ENCODE data around the gene SIAH1. TPM values are rescaled to one million over a fixed set of nuclear protein-coding genes. Genes with fewer than 3 reads are reported as not detected.
A peak's percentile ranks its signal among the peaks of the same experiment; 100 is the strongest.

SIAH1 gene
- total RNA-seq, 1 experiment from 2014 or later, result 30.0 TPM

DNA sequence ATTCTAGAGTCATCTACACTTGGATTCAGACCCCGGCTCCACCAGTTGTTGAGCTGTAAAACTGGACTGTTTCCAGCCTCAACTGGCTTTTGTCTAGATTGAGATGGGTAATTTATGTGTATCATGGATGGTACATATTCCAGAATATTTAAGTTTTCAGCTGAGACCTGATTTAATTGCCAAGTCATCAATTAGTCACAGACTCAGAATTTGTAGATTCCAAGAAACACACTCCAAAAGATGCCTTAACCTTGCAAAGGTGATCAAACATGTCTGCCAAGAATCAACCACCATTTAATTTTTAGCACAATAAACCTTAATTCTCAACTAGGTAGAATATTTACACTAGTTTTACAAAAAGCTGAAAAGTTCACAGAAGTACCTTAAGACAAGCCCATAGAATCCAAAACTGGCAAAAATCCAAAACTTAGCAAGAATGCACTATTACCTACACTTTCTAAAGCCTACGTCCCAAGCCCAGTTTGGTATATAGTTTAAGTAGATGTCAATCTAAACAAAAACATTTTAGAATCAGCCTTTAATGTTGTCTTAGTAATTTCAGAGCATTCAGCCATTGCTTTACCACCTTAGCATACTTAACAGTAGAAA is 17.7 kb downstream of the SIAH1 start:
- H3K4me1 ChIP-seq (ENCODE audit: insufficient read depth, low read length, poor library complexity, severe bottlenecking), result peaks cover 48% of the 10 kb centered on the region
- H3K9me3 ChIP-seq (ENCODE audit: low read depth, low read length, poor library complexity, severe bottlenecking), result no peaks in the 10 kb centered on the region
- ChIA-PET POLR2A (ENCODE audit: low non-redundant PET) (no interaction called here), CTCF (no interaction called here)
- no peak for TF ChIP-seq EZH2 (IDR thresholded peaks at IDR 0.05; ENCODE audit: borderline replicate concordance, low read depth, low read length, poor library complexity, severe bottlenecking)
- TF ChIP-seq, protein P1, sequence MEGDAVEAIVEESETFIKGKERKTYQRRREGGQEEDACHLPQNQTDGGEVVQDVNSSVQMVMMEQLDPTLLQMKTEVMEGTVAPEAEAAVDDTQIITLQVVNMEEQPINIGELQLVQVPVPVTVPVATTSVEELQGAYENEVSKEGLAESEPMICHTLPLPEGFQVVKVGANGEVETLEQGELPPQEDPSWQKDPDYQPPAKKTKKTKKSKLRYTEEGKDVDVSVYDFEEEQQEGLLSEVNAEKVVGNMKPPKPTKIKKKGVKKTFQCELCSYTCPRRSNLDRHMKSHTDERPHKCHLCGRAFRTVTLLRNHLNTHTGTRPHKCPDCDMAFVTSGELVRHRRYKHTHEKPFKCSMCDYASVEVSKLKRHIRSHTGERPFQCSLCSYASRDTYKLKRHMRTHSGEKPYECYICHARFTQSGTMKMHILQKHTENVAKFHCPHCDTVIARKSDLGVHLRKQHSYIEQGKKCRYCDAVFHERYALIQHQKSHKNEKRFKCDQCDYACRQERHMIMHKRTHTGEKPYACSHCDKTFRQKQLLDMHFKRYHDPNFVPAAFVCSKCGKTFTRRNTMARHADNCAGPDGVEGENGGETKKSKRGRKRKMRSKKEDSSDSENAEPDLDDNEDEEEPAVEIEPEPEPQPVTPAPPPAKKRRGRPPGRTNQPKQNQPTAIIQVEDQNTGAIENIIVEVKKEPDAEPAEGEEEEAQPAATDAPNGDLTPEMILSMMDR (conservative IDR thresholded peaks at IDR 0.05; ENCODE audit: low read depth, low read length), result no peak
- no peaks in the 10 kb centered on the region for H3K27me3 ChIP-seq (replicated peaks; ENCODE audit: insufficient read depth, low read depth, low read length, poor library complexity)
- no peak overlapping the region for H3K4me3 ChIP-seq (ENCODE audit: low read depth, low read length, poor library complexity, severe bottlenecking)
- H3K27ac ChIP-seq (ENCODE audit: low read depth, low read length, poor library complexity, severe bottlenecking), result peak overlapping the region; percentile 91
- no peaks in the 10 kb centered on the region for H3K36me3 ChIP-seq (ENCODE audit: insufficient read depth, low read length, poor library complexity, severe bottlenecking)
- no TSS peak for BruUV-seq (replicated peaks)
- intact Hi-C loops (cut with micrococcal nuclease; ENCODE audit: unreplicated experiment), result no loop called here
- no peak for DNase-seq (ENCODE audit: low spot score)

DNA sequence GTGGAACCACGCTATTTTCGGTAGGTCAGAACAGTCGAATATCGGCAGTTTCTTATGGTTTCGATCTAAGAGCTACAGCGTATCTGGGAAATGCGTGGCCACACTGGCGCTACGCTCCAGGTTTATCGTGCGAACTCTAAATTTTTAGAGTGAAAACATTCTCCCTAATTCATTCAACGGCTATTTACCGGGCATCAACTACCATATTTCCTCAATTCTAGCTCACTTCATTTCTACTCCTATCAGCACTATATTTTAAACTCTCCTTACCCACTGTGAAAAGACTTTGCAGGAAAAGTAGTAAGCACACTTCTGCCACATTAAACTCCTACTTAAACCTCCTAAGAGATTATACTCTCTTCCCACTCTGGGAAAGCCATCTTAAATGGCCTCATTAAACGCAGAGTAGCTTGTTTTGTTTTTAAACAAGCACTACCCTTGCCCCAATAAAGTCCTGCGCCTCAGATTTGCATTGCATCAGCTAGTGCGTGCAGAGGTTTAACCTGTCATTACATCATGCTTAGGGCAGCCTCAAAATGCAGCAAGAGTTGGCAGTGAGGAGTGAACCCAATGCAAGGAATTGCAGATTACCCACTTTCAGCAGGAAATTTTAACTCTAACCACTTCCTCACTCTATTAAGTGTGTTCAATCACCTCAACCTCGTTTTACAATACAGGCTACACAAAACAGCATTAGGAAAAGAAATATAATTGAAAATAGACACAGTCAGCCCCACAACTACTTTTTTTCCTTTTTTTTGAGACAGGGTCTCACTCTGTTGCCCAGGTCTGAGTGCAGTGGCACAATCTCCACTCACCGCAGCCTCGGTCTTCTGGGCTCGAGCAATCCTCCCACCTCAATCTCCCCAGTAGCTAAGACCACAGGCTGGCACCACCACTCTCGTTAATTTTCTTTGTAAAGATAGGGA is 18.8 kb downstream of the SIAH1 start:
- TF ChIP-seq EZH2 (IDR thresholded peaks at IDR 0.05; ENCODE audit: borderline replicate concordance, low read depth, low read length, poor library complexity, severe bottlenecking), result no peak
- TF ChIP-seq, protein P1 (conservative IDR thresholded peaks at IDR 0.05; ENCODE audit: low read depth, low read length), result no peak
- H3K27ac ChIP-seq (ENCODE audit: low read depth, low read length, poor library complexity, severe bottlenecking), result peak overlapping the region; percentile 91
- H3K36me3 ChIP-seq (ENCODE audit: insufficient read depth, low read length, poor library complexity, severe bottlenecking), result no peaks in the 10 kb centered on the region
- H3K4me3 ChIP-seq (ENCODE audit: low read depth, low read length, poor library complexity, severe bottlenecking), result peak overlapping the region; percentile 55
- DNase-seq (ENCODE audit: low spot score), result peak; percentile 78
- TSS peak; percentile 93 for BruUV-seq (replicated peaks)
- H3K9me3 ChIP-seq (ENCODE audit: low read depth, low read length, poor library complexity, severe bottlenecking), result no peaks in the 10 kb centered on the region
- intact Hi-C loops (cut with micrococcal nuclease; ENCODE audit: unreplicated experiment), result no loop called here
- H3K27me3 ChIP-seq (replicated peaks; ENCODE audit: insufficient read depth, low read depth, low read length, poor library complexity), result no peaks in the 10 kb centered on the region
- CTCF ChIA-PET, result interaction anchor here (0.5 to 1.5 kb wide), 3 partner anchors 17 to 265 kb away, joined by 4 to 11 read pairs (median 6); no protein-coding TSS in a partner anchor
- H3K4me1 ChIP-seq (ENCODE audit: insufficient read depth, low read length, poor library complexity, severe bottlenecking), result peaks cover 44% of the 10 kb centered on the region
- POLR2A ChIA-PET (ENCODE audit: low non-redundant PET), result interaction anchor here (0.6 to 0.9 kb wide), 2 partner anchors 17 to 67 kb away, joined by 3 to 6 read pairs; no protein-coding TSS in a partner anchor

DNA sequence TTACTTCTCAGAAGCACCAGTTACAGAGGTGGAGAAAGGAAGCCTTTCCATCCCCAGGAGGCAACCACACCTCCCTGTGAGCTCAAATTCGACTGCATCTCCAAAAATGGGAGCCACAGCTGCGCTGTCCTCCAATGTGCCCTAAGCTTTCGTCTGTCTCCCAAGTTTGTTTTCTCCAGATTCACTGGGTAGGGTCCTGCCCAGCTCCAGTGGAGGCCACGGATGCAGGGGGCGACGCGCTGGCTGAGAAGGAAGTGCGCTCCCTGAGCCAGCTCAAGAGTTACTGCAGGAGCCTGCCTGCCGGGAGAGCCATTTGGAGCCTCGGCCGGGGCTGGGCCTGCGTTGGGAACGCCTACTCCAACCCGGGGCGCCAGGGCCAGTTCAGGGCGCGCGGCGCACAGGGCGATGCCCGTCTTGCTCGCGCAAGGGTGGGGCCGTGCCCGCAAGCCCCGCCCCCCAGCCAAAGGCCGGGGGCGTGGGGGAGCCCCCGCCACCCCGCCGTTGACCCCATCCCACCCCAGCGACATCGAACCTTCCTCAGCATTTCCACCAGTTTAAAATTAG is 19.5 kb downstream of the SIAH1 start:
- no peaks in the 10 kb centered on the region for H3K27me3 ChIP-seq (replicated peaks; ENCODE audit: insufficient read depth, low read depth, low read length, poor library complexity)
- DNase-seq (ENCODE audit: low spot score), result peak; percentile 93
- no TSS peak for BruUV-seq (replicated peaks)
- H3K9me3 ChIP-seq (ENCODE audit: low read depth, low read length, poor library complexity, severe bottlenecking), result no peaks in the 10 kb centered on the region
- TF ChIP-seq, protein P1 (conservative IDR thresholded peaks at IDR 0.05; ENCODE audit: low read depth, low read length), result 0 out of 2 replicates have a peak, but pooled peaks have one; percentile 19
- TF ChIP-seq EZH2 (IDR thresholded peaks at IDR 0.05; ENCODE audit: borderline replicate concordance, low read depth, low read length, poor library complexity, severe bottlenecking), result no peak
- intact Hi-C loops (cut with micrococcal nuclease; ENCODE audit: unreplicated experiment), result no loop called here
- H3K36me3 ChIP-seq (ENCODE audit: insufficient read depth, low read length, poor library complexity, severe bottlenecking), result no peaks in the 10 kb centered on the region
- ChIA-PET POLR2A (ENCODE audit: low non-redundant PET) (interaction anchor here (0.6 to 0.9 kb wide), 2 partner anchors 18 to 66 kb away, joined by 3 to 6 read pairs; no protein-coding TSS in a partner anchor), CTCF (interaction anchor here (0.5 to 1.5 kb wide), 3 partner anchors 18 to 266 kb away, joined by 4 to 11 read pairs (median 6); no protein-coding TSS in a partner anchor)
- H3K4me1 ChIP-seq (ENCODE audit: insufficient read depth, low read length, poor library complexity, severe bottlenecking), result peaks cover 44% of the 10 kb centered on the region
- H3K4me3 ChIP-seq (ENCODE audit: low read depth, low read length, poor library complexity, severe bottlenecking), result peak overlapping the region; percentile 55
- H3K27ac ChIP-seq (ENCODE audit: low read depth, low read length, poor library complexity, severe bottlenecking), result peak overlapping the region; percentile 91

Measured in A673 (cell line).